ENCODE results near the gene ETHE1. TPM values are rescaled to one million over a fixed set of nuclear protein-coding genes. Genes with fewer than 3 reads are reported as not detected.

Gene ETHE1
- total RNA-seq, 2 donors from 2014 or later = 13.0 to 15.2 TPM

DNA sequence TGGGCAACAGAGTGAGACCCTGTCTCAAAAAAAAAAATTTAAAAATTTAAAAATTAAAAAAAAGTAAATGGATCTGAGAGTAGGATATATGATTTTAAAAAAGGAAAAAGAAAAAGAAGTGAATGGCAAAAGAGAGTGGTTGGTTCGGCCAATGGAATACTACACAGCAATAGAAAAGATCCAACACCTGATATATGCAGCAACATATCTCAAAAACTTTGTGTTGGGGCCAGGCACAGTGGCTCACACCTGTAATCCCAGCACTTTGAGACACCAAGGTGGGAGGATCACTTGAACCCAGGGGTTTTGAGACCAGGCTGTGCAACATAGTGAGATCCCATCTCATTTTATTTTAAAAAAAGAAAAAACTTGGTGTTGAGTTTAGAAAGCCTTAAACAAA is 60.2 kb downstream of the ETHE1 start:
- peaks cover 34% of the 10 kb centered on the region for H3K27me3 ChIP-seq (ENCODE audit: control insufficient read depth, insufficient read depth, low read length, poor library complexity, severe bottlenecking)
- Mint-ChIP-seq H3K27me3 (ENCODE audit: insufficient read depth) (peaks cover 57% of the 10 kb centered on the region), H3K36me3 (ENCODE audit: low read depth) (no peaks in the 10 kb centered on the region), H3K4me1 (no peaks in the 10 kb centered on the region), H3K4me3 (no peak overlapping the region), H3K9me3 (peaks cover 19% of the 10 kb centered on the region), H3K27ac (no peak overlapping the region)
- H3K4me3 ChIP-seq (ENCODE audit: low read length) = no peak overlapping the region
- H3K9me3 ChIP-seq (ENCODE audit: control insufficient read depth, low read length) = no peaks in the 10 kb centered on the region
- no peaks in the 10 kb centered on the region for H3K36me3 ChIP-seq (ENCODE audit: control insufficient read depth, insufficient read depth, low read length)
- H3K27ac ChIP-seq (ENCODE audit: low read depth, low read length) = no peak overlapping the region
- DNase-seq = no peak
- no peaks in the 10 kb centered on the region for H3K4me1 ChIP-seq (ENCODE audit: control insufficient read depth, insufficient read depth, low read length)
- no peak for TF ChIP-seq CTCF (conservative IDR thresholded peaks at IDR 0.05)
- WGBS, 2 experiments (ENCODE audit: insufficient coverage in 1 of 2, insufficient read length in 1 of 2) = 90% methylated on average over 1 of the region's 1 CpG; no CpG with 5 or more reads in 1 of the 2 experiments
- no peak overlapping the region for H3K9ac ChIP-seq (ENCODE audit: extremely low read depth, low read length, poor library complexity, severe bottlenecking)

DNA sequence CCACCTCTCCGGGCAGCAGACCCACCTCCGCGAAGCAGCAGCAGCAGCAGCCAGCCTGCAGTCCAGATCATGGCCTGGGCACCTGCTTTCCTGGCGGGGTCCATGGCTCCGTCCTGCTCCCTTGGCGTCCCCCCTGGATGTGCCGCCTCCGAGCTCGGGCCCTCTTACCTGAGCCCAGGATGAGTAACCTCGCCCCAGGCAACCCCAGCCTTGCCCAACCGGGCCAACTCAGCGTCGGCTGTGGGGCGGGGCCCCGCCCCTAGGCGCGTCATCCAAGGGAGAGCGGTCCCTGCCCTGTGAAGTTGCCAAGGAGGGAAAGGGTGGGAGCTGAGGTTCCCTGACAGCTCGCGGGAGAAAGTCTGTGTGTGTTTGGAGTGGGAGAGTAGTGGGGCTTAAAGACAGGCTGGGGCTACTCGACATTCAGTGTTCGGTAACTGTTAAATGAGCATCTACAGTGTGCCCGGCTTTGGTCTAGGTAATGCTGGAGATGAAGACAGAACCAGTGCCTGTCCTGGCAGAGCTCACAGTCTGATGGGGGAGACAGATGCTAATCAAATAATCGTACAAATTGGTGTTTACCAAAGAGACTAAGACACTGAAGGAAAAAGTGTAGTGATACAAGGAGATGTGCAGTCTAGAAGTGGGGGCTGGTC is 61.4 kb downstream of the ETHE1 start, which contains the start of gene LYPD3:
Gene LYPD3 (minus strand): TSS at position 141 of the 653 bp plus-strand sequence. CDS start 37 bp downstream, at position 104.
- Mint-ChIP-seq H3K27me3 (ENCODE audit: insufficient read depth) (peaks cover 69% of the 10 kb centered on the region), H3K36me3 (ENCODE audit: low read depth) (no peaks in the 10 kb centered on the region)

GRCh38 chr19:43464134-43464775 is 62.7 kb downstream of the ETHE1 start:
- H3K9me3 Mint-ChIP-seq = peaks cover 19% of the 10 kb centered on the region
- no peak for DNase-seq
- Histone ChIP-seq H3K4me1 (ENCODE audit: control insufficient read depth, insufficient read depth, low read length) (no peaks in the 10 kb centered on the region), H3K36me3 (ENCODE audit: control insufficient read depth, insufficient read depth, low read length) (no peaks in the 10 kb centered on the region), H3K4me3 (ENCODE audit: low read length) (peak overlapping the region; percentile 80), H3K27me3 (ENCODE audit: control insufficient read depth, insufficient read depth, low read length, poor library complexity, severe bottlenecking) (peaks cover 37% of the 10 kb centered on the region), H3K27ac (ENCODE audit: low read depth, low read length) (peak overlapping the region; percentile 30), H3K9me3 (ENCODE audit: control insufficient read depth, low read length) (no peaks in the 10 kb centered on the region), H3K9ac (ENCODE audit: extremely low read depth, low read length, poor library complexity, severe bottlenecking) (no peak overlapping the region)
- H3K4me3 Mint-ChIP-seq = peak overlapping the region; percentile 70
- H3K27ac Mint-ChIP-seq = peak overlapping the region; percentile 15
- H3K36me3 Mint-ChIP-seq (ENCODE audit: low read depth) = no peaks in the 10 kb centered on the region
- H3K4me1 Mint-ChIP-seq = no peaks in the 10 kb centered on the region
- no peak for TF ChIP-seq CTCF (conservative IDR thresholded peaks at IDR 0.05)
- H3K27me3 Mint-ChIP-seq (ENCODE audit: insufficient read depth) = peaks cover 71% of the 10 kb centered on the region
- 21 to 35% methylated on average over 16 to 33 of the region's 33 CpGs for WGBS, 2 experiments (ENCODE audit: insufficient coverage in 1 of 2, insufficient read length in 1 of 2)

More for the DNA sequence above, 61.4 kb downstream of the ETHE1 start, which contains the start of gene LYPD3:
- Histone ChIP-seq H3K9me3 (ENCODE audit: control insufficient read depth, low read length) (no peaks in the 10 kb centered on the region), H3K36me3 (ENCODE audit: control insufficient read depth, insufficient read depth, low read length) (no peaks in the 10 kb centered on the region), H3K27me3 (ENCODE audit: control insufficient read depth, insufficient read depth, low read length, poor library complexity, severe bottlenecking) (peaks cover 37% of the 10 kb centered on the region), H3K4me3 (ENCODE audit: low read length) (peak within 1 kb of the TSS; percentile 80), H3K27ac (ENCODE audit: low read depth, low read length) (no peak within 1 kb of the TSS), H3K9ac (ENCODE audit: extremely low read depth, low read length, poor library complexity, severe bottlenecking) (no peak within 1 kb of the TSS), H3K4me1 (ENCODE audit: control insufficient read depth, insufficient read depth, low read length) (no peaks in the 10 kb centered on the region)
- 55 to 85% methylated on average over 5 to 24 of the region's 24 CpGs for WGBS, 2 experiments (ENCODE audit: insufficient coverage in 1 of 2, insufficient read length in 1 of 2)
- peak within 1 kb of the TSS; percentile 70 for H3K4me3 Mint-ChIP-seq
- DNase-seq = peak; percentile 81
- H3K27ac Mint-ChIP-seq = no peak within 1 kb of the TSS
- TF ChIP-seq CTCF (conservative IDR thresholded peaks at IDR 0.05) = no peak
- peaks cover 19% of the 10 kb centered on the region for H3K9me3 Mint-ChIP-seq
- no peaks in the 10 kb centered on the region for H3K4me1 Mint-ChIP-seq

Measured in endodermal cell (in vitro differentiated cells).